HG03066 (cell line): ENCODE data around the gene DTX3L.
A peak's percentile ranks its signal among the peaks of the same experiment; 100 is the strongest.

ENCODE experiments used
- ATAC-seq: cut with Tn5 transposase; IDR thresholded peaks from one replicate; pipeline ENCODE4 v1.9.1; 2021; ENCODE audit warnings: low read depth; ENCODE audit not compliant: unreplicated experiment

DTX3L gene

DNA sequence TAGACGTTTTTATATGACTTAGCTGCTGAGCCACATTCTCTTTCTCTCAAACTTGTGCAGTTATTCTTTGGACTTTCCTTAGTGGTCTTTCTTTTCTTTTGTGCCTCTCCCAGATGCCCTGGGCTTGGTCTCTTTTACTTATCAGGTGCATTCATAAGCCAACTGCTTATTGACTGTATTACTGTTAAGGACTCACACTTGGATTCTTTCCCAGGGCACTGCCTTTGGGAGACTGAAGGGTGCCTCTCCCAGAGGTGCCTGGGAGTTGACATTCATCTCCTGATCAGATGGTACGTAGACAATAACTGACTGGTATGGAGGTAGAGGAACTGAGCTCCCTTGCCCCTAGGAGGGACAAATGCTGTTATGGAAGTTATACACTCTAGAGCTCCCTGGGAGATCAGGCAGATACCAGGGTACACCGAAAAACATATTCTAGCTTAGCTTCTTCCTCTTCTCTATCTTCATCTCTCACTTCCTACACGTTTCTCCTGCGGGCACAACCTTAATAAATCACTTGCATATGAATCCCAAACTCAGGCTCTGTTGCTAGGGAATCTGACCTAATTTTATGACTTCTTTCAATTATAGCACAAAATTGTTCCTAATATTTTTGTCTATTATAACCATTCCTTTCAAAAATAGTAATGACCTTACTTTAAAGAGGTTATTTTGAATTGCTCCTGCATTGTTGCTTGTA is 38.0 kb downstream of the DTX3L start:
- ATAC-seq: no peak

DNA sequence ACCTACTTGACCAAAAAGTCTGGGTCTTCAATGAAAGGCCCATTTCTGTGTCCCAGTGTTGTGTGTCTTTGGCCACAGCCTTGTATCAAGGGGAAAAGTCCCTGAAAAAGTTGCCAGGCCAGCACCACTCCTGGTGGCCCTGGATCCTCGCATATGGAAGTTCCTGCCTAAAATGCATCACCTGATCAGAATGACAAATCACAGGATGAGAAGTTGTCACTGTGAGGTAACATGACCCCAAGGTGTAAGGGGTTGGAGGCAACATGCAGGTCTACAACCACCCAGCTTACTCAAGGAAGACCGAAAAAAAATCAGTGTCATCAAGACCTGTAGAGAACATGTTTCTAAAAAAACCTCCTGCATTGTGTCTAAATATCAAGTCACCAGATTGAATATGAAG is 38.9 kb downstream of the DTX3L start:
- no peak for ATAC-seq

GRCh38 chr3:122606330-122606729 is 42.2 kb downstream of the DTX3L start:
- ATAC-seq: no peak

DNA sequence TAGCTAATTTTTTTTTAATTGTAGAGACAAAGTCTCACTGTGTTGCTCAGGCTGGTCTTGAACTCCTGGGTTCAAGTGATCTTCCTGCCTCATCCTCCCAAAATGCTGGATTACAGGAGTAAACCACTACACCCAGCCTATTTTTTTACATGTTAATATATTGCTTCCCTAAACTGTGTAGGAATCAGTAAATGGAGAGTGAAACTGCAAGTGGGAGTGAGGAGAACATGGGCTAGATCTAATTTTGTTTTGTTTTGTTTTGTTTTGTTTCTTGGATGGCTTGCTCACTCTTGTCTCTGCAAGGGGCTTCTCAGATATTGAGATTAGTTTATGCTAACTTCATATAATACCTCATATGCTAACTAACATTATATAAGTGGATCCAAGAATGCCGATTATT is 44.8 kb downstream of the DTX3L start:
- ATAC-seq: no peak

GRCh38 chr3:122609798-122610559 is 45.8 kb downstream of the DTX3L start:
- peak; percentile 97 for ATAC-seq

DNA sequence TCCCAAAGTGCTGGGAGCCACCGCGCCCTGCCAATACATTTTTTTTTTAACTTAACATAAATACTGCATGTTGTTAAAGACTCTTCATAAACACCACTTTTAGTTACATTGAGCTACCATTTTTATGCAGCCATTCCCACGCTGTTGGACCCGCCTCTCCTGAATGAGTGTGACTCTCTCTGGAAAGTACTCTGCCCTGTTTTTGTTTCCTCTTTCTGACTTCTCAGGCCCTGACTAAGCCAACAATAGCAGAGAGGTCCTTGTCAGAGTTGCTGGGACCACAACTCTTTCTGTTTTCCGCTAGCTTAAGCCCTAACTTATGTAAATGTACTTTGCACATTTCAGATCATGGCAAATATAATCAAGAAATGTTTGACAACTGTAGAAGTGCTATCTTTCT is 48.6 kb downstream of the DTX3L start:
- no peak for ATAC-seq

DNA sequence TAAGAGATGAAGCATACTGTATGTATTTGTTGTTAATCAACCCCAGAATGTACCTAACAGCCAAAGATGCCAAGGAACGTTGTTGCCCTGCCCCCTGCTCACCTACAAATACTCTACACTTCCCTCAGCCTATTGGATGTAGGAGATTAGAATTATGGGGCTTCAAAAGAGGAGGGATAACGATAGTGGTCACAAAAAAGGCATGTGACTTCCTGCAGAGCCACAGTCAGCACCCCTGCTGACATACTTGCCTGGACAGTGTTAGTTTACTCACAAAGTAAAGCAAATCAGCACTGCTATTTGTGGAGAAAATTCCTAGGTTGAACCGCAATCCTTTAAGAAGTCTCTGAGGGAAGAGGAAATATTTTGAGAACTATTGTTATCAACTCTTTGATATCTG is 51.2 kb downstream of the DTX3L start:
- no peak for ATAC-seq

GRCh38 chr3:122618614-122619013 is 54.5 kb downstream of the DTX3L start:
- no peak for ATAC-seq

DNA sequence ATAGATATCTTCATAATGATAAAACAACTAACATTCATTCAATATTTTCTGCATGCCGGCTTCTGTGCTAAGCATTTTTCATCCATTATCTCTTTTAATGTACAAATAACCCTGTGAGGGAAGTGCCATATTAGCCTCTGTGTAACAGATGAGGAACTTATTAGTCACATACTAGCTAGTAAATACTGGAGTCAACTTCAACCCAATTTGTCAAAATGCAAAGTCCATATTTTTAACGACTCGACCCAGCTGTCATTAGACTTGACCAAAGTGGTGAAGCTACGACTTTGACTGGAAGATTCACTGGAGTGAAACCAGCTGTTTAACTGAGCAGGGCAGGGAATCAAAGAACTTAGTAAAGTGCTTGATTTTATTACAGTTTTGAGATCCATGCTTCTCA is 54.9 kb downstream of the DTX3L start:
- ATAC-seq: no peak

GRCh38 chr3:122620399-122620798 is 56.3 kb downstream of the DTX3L start:
- no peak for ATAC-seq

DNA sequence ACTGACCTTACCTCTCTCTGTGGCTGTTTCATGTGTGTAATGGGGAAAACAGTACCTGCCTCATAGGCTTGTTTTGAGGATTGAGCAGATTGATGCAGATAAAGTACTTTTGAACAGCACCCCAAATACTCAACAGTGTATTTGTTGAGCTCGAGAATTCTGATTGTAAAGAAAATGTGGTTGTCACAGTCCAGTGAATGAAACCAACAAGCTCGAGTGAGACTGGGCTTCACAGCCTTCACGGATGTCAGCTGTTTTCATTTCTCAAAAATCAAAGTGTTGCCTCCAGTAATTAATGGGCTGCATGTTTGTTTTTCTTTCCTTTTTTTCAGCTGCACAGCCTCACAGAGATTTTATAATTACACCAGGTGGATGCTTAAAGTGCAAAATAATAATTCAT is 57.0 kb downstream of the DTX3L start:
- peak; percentile 36 for ATAC-seq

DNA sequence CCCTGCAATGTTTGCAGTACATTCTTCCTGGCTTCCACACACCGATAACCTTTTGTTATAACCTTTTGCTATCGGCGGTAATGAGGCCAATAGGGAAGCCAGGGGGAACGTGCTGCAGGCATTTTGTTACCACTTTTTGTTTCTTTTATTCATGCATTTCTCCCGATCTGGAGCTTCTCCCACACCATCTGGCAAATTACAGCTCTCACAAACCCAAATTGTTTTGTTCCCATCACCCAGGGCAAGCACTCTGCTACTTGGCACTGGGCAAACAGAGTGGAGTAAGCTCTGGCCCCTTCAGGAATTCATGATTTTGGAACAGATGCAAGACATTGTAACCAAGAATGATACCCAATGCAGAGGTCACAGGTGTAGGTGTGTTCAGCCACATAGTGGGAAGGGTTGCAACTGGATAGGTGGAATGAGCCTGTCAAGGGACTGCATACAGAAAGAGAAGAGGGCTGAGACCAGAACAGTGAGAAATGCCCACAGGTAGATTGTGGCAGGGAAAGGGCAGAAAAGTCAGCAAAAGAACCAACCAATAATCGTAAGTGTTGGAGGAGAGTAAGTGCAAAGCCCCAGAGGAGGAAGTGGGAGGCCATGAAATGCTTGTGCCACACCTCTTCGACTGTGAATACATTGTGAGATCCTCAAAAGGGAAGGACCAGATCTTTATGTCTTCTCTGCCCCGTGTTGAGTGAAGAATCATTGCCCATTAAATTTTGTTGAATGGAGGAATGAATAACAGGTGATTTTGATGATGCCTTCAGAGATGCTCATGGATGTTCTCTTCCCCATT is 59.1 kb downstream of the DTX3L start:
- no peak for ATAC-seq
